NCI-H524 (cell line): ENCODE results near the gene ADAMTSL1.
A peak's percentile ranks its signal among the peaks of the same experiment; 100 is the strongest.
"Not testable (repeated sequence)": the region's sequence is repeated elsewhere in the genome, so short reads cannot be mapped to it uniquely, and the experiment has no call there.

Experiments
- DNase-seq, 2 experiments: peaks; one replicate each; lab custom pipeline; 2025; lab: John Stamatoyannopoulos, UW

ADAMTSL1 gene

DNA sequence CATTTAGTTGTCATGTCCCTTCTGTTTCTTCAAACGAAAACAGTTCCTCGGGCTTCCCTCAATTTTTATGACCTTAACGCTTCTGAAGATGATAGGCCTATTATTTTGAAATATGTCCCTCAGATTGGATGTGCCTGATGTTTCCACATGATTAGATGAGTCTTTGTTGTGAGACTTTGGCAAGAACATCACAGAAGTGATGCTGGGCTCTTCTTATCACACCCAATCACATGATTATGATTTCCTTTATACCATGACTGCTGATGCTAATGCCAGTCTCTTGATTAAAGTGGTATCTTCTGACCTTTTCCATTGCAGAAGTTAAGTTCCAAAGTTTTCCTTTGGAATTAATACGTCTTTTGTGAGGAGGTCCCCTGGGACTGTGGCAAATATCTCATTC is 383.4 kb downstream of the ADAMTSL1 start:
- DNase-seq, result no peak

DNA sequence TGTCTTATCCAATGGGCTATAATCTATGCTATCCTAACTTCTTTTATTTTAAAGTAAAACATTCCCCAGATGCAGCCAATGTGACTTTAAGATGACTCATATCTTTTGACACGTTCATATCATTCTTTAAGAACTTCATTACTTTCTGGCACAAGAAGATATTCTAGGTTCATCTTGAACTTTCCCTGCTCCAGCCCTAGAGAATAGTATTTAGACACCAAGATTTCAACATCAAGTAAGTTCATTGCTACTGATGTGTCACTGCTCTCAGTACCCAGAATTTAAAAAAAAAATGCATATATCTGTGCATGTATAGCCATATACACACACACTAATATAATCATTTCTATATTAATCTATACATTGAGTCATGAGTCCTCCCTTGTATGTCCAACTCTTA is 383.8 kb downstream of the ADAMTSL1 start:
- no peak for DNase-seq

- no peak for DNase-seq
These were observed 387.9 kb downstream of the ADAMTSL1 start for GRCh38 chr9:18861609-18862544.

DNA sequence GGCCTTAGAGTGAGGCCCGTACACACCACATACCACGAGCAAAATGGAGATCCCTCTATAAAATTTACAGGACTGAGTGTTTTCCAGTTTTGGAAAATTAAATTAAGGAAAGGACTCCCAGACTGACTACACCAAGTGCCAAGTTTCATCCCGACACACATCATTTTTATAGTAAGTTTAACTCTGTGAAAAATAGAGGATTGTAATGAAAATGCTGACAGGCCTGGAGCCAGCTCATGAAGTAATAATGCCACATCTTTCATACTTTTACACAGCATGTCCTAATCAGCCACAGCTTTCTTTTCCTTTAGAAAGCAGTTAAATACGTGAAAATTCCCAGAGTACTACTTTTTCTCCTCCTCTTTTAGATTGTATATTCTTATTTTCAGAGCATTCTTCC is 389.8 kb downstream of the ADAMTSL1 start:
- no peak for DNase-seq

- no peak for DNase-seq
These were observed 390.6 kb downstream of the ADAMTSL1 start for GRCh38 chr9:18864516-18864915.

GRCh38 chr9:18865542-18865941 is 391.6 kb downstream of the ADAMTSL1 start:
- no peak for DNase-seq

GRCh38 chr9:18866121-18866831 is 392.3 kb downstream of the ADAMTSL1 start:
- DNase-seq, result no peak

DNA sequence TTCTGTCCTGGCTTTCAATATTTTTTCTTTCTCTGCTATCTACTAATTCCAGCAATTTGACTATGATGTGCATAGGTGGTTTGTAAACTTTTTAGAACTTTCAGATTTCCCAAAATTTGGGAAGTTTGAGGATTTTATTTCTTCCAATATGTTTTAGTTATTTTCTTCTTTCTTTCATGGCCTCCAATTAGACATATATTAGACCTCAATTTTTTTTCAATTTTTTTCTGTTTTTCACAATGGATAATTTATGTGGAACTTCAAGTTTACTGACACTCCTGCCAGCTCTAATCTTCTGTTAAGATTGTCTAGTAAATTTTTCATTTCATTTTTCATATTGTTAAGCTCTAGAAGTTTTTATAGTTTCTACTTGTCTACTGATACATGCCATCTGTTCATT is 395.8 kb downstream of the ADAMTSL1 start:
- DNase-seq, result no peak

DNA sequence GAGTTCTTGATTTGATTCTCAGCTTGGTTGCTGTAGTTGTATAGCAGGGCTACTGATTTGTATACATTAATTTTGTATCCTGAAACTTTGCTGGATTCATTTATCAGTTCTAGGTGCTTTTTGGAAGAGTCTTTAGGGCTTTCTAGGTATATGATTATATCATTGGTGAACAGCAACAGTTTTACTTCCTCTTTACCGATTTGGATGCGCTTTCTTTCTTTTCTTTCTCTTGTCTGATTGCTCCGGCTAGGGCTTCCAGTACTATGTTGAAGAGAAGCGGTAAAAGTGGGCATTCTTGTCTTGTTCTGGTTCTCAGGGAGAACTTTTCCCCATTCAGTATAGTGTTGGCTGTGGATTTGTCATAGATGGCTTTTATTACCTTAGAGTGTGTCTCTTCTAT is 400.1 kb downstream of the ADAMTSL1 start:
- DNase-seq, result no peak

DNA sequence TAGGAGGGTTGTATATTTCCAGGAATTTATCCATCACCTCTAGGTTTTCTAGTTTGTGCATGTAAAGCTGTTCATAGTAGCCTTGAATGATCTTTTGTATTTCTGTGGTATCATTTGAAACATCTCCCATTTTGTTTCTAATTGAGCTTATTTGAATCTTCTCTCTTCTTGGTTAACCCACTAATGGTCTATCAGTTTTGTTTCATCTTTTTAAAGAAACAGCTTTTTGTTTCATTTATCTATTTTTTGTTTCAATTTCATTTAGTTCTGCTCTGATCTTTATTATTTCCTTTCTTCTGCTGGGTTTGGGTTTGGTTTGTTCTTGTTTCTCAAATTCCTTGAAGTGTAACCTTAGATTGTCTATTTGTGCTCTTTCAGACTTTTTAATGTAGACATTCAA is 401.0 kb downstream of the ADAMTSL1 start:
- DNase-seq, result not testable (repeated sequence)

GRCh38 chr9:18877984-18878383 is 404.0 kb downstream of the ADAMTSL1 start:
- DNase-seq, result no peak

DNA sequence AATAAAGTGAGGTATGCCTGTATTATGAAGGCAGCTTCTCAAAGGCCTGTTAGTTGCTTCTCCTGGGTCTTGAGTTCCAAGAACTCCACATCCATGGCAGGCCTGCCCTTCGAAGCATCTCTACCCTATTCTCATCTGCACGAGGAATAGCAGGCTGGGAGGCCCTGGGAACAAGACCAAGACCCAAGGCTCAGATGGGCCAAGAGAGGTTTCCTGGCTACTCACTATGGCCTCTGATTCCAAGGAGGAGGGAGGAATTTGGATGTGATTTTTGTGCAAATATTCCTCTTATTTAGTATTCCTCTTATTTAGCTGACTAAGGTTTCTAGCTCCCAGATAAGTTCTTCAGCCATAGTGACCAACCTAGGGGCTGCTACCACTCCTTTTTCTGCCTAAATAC is 407.8 kb downstream of the ADAMTSL1 start:
- no peak for DNase-seq

- no peak for DNase-seq
These were observed 413.6 kb downstream of the ADAMTSL1 start for GRCh38 chr9:18887546-18887945.

DNA sequence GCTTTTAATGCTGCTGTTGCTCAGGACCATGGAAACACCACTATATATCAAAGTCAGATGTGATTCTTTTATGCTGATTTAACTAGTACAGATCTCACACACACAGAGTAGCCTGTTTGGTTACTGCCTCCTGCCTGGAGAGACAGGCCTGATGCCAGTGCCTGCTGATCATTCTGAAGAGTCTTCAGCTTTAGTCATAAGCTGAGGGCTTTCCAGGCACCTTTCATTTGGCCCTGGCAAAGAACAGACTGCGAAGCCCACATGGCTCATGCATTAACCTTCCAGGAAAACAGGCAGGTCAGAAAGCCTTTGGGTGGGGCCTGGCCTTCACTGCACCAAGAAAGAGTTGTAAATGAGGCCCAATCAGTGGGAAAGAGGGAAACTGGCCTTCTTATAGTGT is 414.3 kb downstream of the ADAMTSL1 start:
- DNase-seq, result no peak

- DNase-seq, result no peak
These were observed 415.6 kb downstream of the ADAMTSL1 start for GRCh38 chr9:18889550-18889949.

GRCh38 chr9:18890372-18890771 is 416.4 kb downstream of the ADAMTSL1 start:
- DNase-seq, result no peak

DNA sequence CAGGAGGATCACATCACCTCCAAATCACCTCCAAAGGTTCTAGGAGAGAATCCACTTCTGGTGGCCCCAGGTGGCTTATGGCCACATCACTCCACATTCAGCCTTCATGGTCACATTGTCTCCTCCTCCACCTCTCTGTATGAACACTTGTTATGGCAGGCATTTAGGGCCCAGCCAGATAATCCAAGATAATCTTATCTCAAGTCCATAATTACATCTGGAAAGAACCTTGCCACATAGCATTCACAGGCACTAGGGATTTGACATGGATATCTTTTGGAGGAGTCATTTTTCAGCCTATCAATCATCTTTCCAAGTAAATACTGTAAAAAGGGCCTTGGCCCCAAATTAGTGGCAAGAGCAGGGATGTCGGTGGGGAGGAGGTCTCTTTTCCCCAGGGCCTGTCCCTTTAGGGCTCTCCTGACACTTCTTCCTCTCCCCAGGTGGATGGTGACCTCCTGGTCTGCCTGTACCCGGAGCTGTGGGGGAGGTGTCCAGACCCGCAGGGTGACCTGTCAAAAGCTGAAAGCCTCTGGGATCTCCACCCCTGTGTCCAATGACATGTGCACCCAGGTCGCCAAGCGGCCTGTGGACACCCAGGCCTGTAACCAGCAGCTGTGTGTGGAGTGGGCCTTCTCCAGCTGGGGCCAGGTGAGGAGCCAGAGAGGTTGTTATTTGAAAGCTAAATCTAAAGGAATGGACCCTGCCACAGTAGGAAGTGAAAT is 418.2 kb downstream of the ADAMTSL1 start:
- DNase-seq, result peak in 1 of 2 experiments; percentile 25

- peak; percentile 9 to 81 for DNase-seq
These were observed 419.1 kb downstream of the ADAMTSL1 start for GRCh38 chr9:18893046-18893445.

GRCh38 chr9:18893491-18893890 is 419.5 kb downstream of the ADAMTSL1 start:
- no peak for DNase-seq

DNA sequence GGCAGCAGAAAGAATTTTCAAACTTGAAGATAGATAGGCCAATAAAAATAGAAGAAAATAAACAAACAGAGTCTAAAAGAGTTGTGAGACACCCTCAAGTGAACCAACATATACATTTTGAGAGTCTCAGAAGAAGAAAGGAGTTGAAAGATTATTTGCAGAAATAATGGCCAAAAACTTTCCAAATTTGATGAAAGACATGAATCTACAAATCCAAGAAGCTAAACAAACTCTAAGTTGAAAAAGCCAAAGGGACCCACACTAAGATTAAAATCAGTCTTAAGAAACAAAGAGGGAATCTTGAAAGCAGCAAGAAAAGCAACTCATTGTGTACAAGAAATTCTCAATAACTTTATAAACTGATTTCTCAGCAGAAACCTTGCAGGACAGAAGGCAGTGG is 422.1 kb downstream of the ADAMTSL1 start:
- DNase-seq, result no peak

DNA sequence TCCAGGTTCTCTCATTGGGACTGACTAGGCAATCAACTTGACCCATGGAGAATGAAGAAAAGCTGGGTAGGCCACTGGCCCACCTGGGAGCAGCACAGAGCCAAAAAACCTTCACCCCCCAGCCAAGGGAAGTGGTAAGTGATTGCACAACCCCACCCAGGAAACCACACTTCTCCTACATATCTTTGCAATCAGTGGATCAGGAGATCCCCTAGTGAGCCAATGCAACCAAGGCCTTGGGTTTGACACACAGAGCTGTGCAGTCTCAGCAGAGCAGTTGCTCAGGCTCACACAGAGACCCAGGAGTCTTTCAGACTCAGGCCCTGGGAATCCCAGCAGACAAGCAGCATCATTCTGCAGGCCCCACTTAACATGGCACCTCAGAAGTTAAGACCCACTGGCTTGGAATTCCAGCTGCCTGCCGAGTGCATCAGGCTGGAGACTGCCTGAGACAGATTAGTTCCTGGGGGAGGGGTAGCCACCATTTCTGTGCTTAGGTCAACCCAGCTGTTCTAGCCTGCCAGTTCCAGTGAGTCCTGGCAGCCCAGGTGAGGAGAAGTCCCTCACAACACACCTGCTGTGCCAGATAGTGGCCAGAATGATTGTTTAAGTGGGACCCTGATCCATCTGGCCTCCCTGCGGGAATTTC is 422.7 kb downstream of the ADAMTSL1 start:
- DNase-seq, result peak in 1 of 2 experiments; percentile 42

DNA sequence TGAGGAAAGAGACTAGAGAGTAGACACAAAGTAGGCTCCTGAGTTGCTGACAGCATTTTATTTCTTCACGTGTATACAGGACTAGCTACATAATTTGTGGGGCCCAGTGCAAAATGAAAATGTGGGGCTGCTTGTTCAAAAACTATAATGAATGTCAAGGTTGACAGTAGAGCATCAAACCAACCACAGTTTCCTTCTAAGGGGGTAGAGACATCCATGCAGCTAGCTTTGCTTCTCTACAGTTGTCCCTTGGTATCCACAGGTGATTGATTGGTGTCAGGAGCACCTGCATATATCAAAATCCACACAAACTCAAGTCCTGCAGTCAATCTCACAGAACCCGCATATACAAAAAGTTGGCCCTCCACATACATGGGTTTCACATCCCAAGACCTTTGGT is 429.5 kb downstream of the ADAMTSL1 start:
- DNase-seq, result no peak
